ENCODE data around the gene CHST14. TPM values are rescaled to one million over a fixed set of nuclear protein-coding genes. Genes with fewer than 3 reads are reported as not detected.

Gene CHST14
- total RNA-seq, 2 experiments from 2014 or later = 11.2 to 11.7 TPM

GRCh38 chr15:40454904-40455391 is 15.8 kb upstream of the CHST14 start:
- ChIA-PET CTCF (interaction anchor here (0.5 to 3.4 kb wide), 6 partner anchors 10 to 97 kb away, joined by 3 to 11 read pairs (median 3); partner anchors contain the start of gene CHST14), POLR2A (interaction anchor here (0.5 kb wide), 1 partner anchor 11 kb away, joined by 3 read pairs; no protein-coding TSS in a partner anchor)

- ChIA-PET POLR2A (no interaction called here), CTCF (interaction anchor here (1.4 kb wide), 1 partner anchor 13 kb away, joined by 4 read pairs; no protein-coding TSS in a partner anchor)
Observed at GRCh38 chr15:40456299-40456712, 14.5 kb upstream of the CHST14 start.

- ChIA-PET POLR2A (no interaction called here), CTCF (interaction anchor here (0.8 to 1.4 kb wide), 2 partner anchors 13 to 50 kb away, joined by 4 read pairs; no protein-coding TSS in a partner anchor)
Observed at GRCh38 chr15:40456738-40457137, 14.0 kb upstream of the CHST14 start.

GRCh38 chr15:40458495-40459371 is 12.1 kb upstream of the CHST14 start:
- POLR2A ChIA-PET = no interaction called here
- CTCF ChIA-PET = no interaction called here

GRCh38 chr15:40459391-40460015 is 11.3 kb upstream of the CHST14 start:
- ChIA-PET CTCF (no interaction called here), POLR2A (no interaction called here)

- CTCF ChIA-PET = no interaction called here
- POLR2A ChIA-PET = no interaction called here
Observed at GRCh38 chr15:40460404-40460803, 10.4 kb upstream of the CHST14 start.

GRCh38 chr15:40461958-40462357 is 8.8 kb upstream of the CHST14 start:
- ChIA-PET POLR2A (no interaction called here), CTCF (no interaction called here)

- CTCF ChIA-PET = interaction anchor here (0.6 kb wide), 1 partner anchor 10 kb away, joined by 3 read pairs; no protein-coding TSS in a partner anchor
- POLR2A ChIA-PET = interaction anchor here (0.6 kb wide), 1 partner anchor 137 kb away, joined by 5 read pairs; no protein-coding TSS in a partner anchor
Observed at GRCh38 chr15:40463279-40463678, 7.5 kb upstream of the CHST14 start.

GRCh38 chr15:40463886-40464545 is 6.8 kb upstream of the CHST14 start:
- ChIA-PET CTCF (interaction anchor here (0.5 kb wide), 1 partner anchor 87 kb away, joined by 5 read pairs; no protein-coding TSS in a partner anchor), POLR2A (no interaction called here)

GRCh38 chr15:40464595-40465185 is 6.1 kb upstream of the CHST14 start:
- CTCF ChIA-PET = interaction anchor here (0.5 kb wide), 1 partner anchor 88 kb away, joined by 5 read pairs; no protein-coding TSS in a partner anchor
- POLR2A ChIA-PET = no interaction called here

- ChIA-PET CTCF (interaction anchor here (0.5 kb wide), 1 partner anchor 58 kb away, joined by 3 read pairs; no protein-coding TSS in a partner anchor), POLR2A (interaction anchor here (0.5 kb wide), 1 partner anchor 11 kb away, joined by 3 read pairs; no protein-coding TSS in a partner anchor)
Observed at GRCh38 chr15:40465939-40466338, 4.8 kb upstream of the CHST14 start.

- ChIA-PET CTCF (interaction anchor here (0.5 to 1.0 kb wide), 2 partner anchors 58 to 122 kb away, joined by 3 read pairs; no protein-coding TSS in a partner anchor), POLR2A (interaction anchor here (0.5 kb wide), 1 partner anchor 12 kb away, joined by 3 read pairs; no protein-coding TSS in a partner anchor)
Observed at GRCh38 chr15:40466426-40467260, 4.1 kb upstream of the CHST14 start.

- POLR2A ChIA-PET = no interaction called here
- CTCF ChIA-PET = interaction anchor here (1.0 kb wide), 1 partner anchor 122 kb away, joined by 3 read pairs; no protein-coding TSS in a partner anchor
Observed at GRCh38 chr15:40467261-40467615, 3.5 kb upstream of the CHST14 start.

GRCh38 chr15:40468898-40469331 is 1.9 kb upstream of the CHST14 start:
- CTCF ChIA-PET = interaction anchor here (1.5 kb wide), 1 partner anchor 12 kb away, joined by 4 read pairs; no protein-coding TSS in a partner anchor
- POLR2A ChIA-PET = no interaction called here

GRCh38 chr15:40469776-40470390 is 901 bp upstream of the CHST14 start:
- CTCF ChIA-PET = interaction anchor here (0.8 to 1.5 kb wide), 4 partner anchors 13 to 29 kb away, joined by 3 to 4 read pairs (median 4); partner anchors contain the start of gene BAHD1

GRCh38 chr15:40471105-40471807 is 472 bp downstream of the CHST14 start:
- ChIA-PET CTCF (interaction anchor here (0.6 kb wide), 1 partner anchor 754 kb away, joined by 4 read pairs; no protein-coding TSS in a partner anchor), POLR2A (no interaction called here)

More at GRCh38 chr15:40469776-40470390, 901 bp upstream of the CHST14 start:
- POLR2A ChIA-PET = interaction anchor here (0.6 to 1.0 kb wide), 2 partner anchors 17 to 35 kb away, joined by 3 to 5 read pairs; no protein-coding TSS in a partner anchor

GRCh38 chr15:40471808-40472150 is 995 bp downstream of the CHST14 start:
- POLR2A ChIA-PET = no interaction called here
- CTCF ChIA-PET = interaction anchor here (0.6 to 1.5 kb wide), 2 partner anchors 17 to 755 kb away, joined by 3 to 4 read pairs; no protein-coding TSS in a partner anchor
